DMS 273 treated with DMSO at 0.1 percent for 48 hours (cell line): ENCODE results near the gene ABI1.
"Not testable (repeated sequence)": the region's sequence is repeated elsewhere in the genome, so short reads cannot be mapped to it uniquely, and the experiment has no call there.

Experiments used
- DNase-seq: peaks from one replicate; lab custom pipeline; 2025; lab: John Stamatoyannopoulos, UW

Gene ABI1

GRCh38 chr10:26860443-26861204 lies at the start of gene ABI1:
Gene ABI1, minus strand, starts transcription at chr10:26860958. Its CDS starts 95 bp downstream, at chr10:26860863.
- peak; percentile 89 for DNase-seq

- no peak for DNase-seq
Measured at GRCh38 chr10:26909753-26910152, 49.0 kb upstream of the ABI1 start.

- not testable (repeated sequence) for DNase-seq
Measured at GRCh38 chr10:26905253-26905781, 44.6 kb upstream of the ABI1 start.

- no peak for DNase-seq
Measured at GRCh38 chr10:26903431-26904217, 42.9 kb upstream of the ABI1 start.

GRCh38 chr10:26892306-26892923 lies 31.7 kb upstream of the ABI1 start:
- peak; percentile 70 for DNase-seq

GRCh38 chr10:26890956-26891355 lies 30.2 kb upstream of the ABI1 start:
- peak; percentile 48 for DNase-seq

- no peak for DNase-seq
Measured at GRCh38 chr10:26887611-26888215, 27.0 kb upstream of the ABI1 start.

GRCh38 chr10:26881600-26882331 lies 21.0 kb upstream of the ABI1 start:
- DNase-seq: peak; percentile 22

GRCh38 chr10:26879744-26880143 lies 19.0 kb upstream of the ABI1 start:
- DNase-seq: no peak

- no peak for DNase-seq
Measured at GRCh38 chr10:26870766-26871165, 10.0 kb upstream of the ABI1 start.

- DNase-seq: no peak
Measured at GRCh38 chr10:26869528-26869927, 8.8 kb upstream of the ABI1 start.

GRCh38 chr10:26863351-26864076 lies 2.8 kb upstream of the ABI1 start:
- no peak for DNase-seq

- no peak for DNase-seq
Measured at GRCh38 chr10:26861205-26861998, 644 bp upstream of the ABI1 start.

GRCh38 chr10:26860102-26860442 lies 686 bp downstream of the ABI1 start:
- DNase-seq: peak; percentile 33

GRCh38 chr10:26859241-26860101 lies 1.3 kb downstream of the ABI1 start:
- no peak for DNase-seq

GRCh38 chr10:26858707-26859034 lies 2.1 kb downstream of the ABI1 start:
- DNase-seq: no peak

GRCh38 chr10:26857991-26858706 lies 2.6 kb downstream of the ABI1 start:
- DNase-seq: no peak

- DNase-seq: not testable (repeated sequence)
Measured at GRCh38 chr10:26857553-26857952, 3.2 kb downstream of the ABI1 start.

- DNase-seq: no peak
Measured at GRCh38 chr10:26855186-26855585, 5.6 kb downstream of the ABI1 start.
